Lung (tissue), 12 donors: Measurements from ENCODE around the gene ADCY2. TPM values are rescaled to one million over a fixed set of nuclear protein-coding genes. Genes with fewer than 3 reads are reported as not detected.

ENCODE experiments used
- ATAC-seq: fragments of 200-7000 bp; cut with Tn5 transposase; one replicate; pipeline ENCODE4 v1.9.1; 2020; ENCODE audit warnings: moderate number of reproducible peaks; ENCODE audit not compliant: insufficient read depth, low FRiP score
- DNase-seq, 3 donors: peaks; one replicate each; pipeline ENCODE4 v3.0.0-alpha.2; 2013 to 2017
- H3K27ac ChIP-seq, 2 donors: one replicate each; pipeline ENCODE4 v1.5.1; 2013; ENCODE audit warnings: mild to moderate bottlenecking in 2 of 2, moderate library complexity in 2 of 2, control low read depth in 1 of 2, inconsistent platforms in 1 of 2, low read depth in 1 of 2, low read length in 1 of 2
- H3K27me3 ChIP-seq, 3 donors: one replicate each; pipeline ENCODE4 v1.5.1; 2013; ENCODE audit warnings: low read length in 2 of 3; ENCODE audit not compliant: control insufficient read depth in 3 of 3, insufficient read depth in 3 of 3
- H3K36me3 ChIP-seq, 4 donors: one replicate each; pipeline ENCODE4 v1.5.1; 2013; ENCODE audit warnings: low read length in 4 of 4, mild to moderate bottlenecking in 1 of 4, moderate library complexity in 1 of 4; ENCODE audit not compliant: control insufficient read depth in 4 of 4, insufficient read depth in 4 of 4
- H3K4me1 ChIP-seq, 5 donors: one replicate each; pipeline ENCODE4 v1.5.1; 2013; ENCODE audit warnings: low read length in 5 of 5, mild to moderate bottlenecking in 2 of 5, moderate library complexity in 1 of 5; ENCODE audit not compliant: control insufficient read depth in 5 of 5, insufficient read depth in 5 of 5
- H3K4me3 ChIP-seq: one replicate; pipeline ENCODE4 v1.5.1; 2013; ENCODE audit warnings: mild to moderate bottlenecking, control low read depth, moderate library complexity
- H3K9ac ChIP-seq, 2 donors: one replicate each; pipeline ENCODE4 v1.5.1; 2013; ENCODE audit warnings: low read length in 2 of 2, control low read depth in 1 of 2; ENCODE audit not compliant: insufficient read depth in 1 of 2
- H3K9me3 ChIP-seq, 4 donors: one replicate each; pipeline ENCODE4 v1.5.1; 2013; ENCODE audit warnings: low read length in 3 of 4, mild to moderate bottlenecking in 1 of 4, moderate library complexity in 1 of 4; ENCODE audit not compliant: control insufficient read depth in 4 of 4, insufficient read depth in 3 of 4
- WGBS, 2 donors: extraction: QIAGEN DNeasy Blood & Tissue Kit; methylation state at CpG; one replicate each; pipeline ENCODE4 v1.1.7; 2013; 5-methylcytosine and 5-hydroxymethylcytosine counted together
- polyA plus RNA-seq, 2 donors: library from polyadenylated mRNA; stranded (reverse); fragments of 200-250 nt; gene quantifications; one replicate each; pipeline ENCODE4 v1.2.1, GENCODE V29; 2013
- total RNA-seq, 2 donors: library from RNA; depleted of rRNA in 1 of 2; stranded (reverse); fragments of >200 nt in 1 of 2; gene quantifications; one replicate each; pipeline ENCODE4 v1.2.1, GENCODE V29; 2014 to 2021
- TF ChIP-seq, protein P1 (sequence below): IDR thresholded peaks from 2 replicates; pipeline ENCODE4 v1.5.1; 2012; ENCODE audit warnings: mild to moderate bottlenecking; ENCODE audit errors: control extremely low read depth, extremely low read depth
- donor health status: control.
- donor health status: control.
- donor health status: Bipolar disorder and iron deficiency.
- donor health status: healthy.
- donor health status: DM: yes; HTN: yes; CAD: no.

Gene ADCY2
- total and polyA plus RNA-seq, 4 donors: 0.10 to 3.5 (median 0.84) TPM

DNA sequence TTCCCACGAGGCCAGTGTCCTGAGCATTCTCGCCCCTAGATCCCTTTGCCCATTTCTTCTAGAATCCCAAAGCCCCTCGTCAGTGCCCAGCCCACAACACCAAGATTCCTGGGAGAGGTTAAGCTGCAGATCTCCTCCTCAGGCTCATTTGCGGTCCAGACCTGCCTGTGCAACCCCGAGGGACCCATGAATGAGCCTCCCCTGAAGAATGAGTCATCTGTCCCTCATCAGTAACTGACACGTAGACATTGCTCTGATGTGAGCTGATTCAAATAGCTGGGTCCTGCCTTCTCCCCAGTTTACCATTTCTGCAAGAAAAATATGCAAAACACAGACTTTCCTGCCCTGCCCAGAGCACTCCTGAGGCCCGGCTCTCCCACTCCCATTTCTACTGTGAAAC, 92.8 kb downstream of the ADCY2 start:
- Histone ChIP-seq H3K4me1 (no peaks in the 10 kb centered on the region), H3K4me3 (no peak overlapping the region), H3K27ac (no peak overlapping the region), H3K27me3 (peaks cover 0 to 2% (median 0%) of the 10 kb centered on the region in 3 donors), H3K9ac (no peak overlapping the region), H3K9me3 (peaks cover 0 to under 1% (median 0%) of the 10 kb centered on the region in 4 donors), H3K36me3 (no peaks in the 10 kb centered on the region)
- WGBS, 2 donors: 84 to 86% methylated on average over 7 of the region's 7 CpGs
- TF ChIP-seq, protein P1, sequence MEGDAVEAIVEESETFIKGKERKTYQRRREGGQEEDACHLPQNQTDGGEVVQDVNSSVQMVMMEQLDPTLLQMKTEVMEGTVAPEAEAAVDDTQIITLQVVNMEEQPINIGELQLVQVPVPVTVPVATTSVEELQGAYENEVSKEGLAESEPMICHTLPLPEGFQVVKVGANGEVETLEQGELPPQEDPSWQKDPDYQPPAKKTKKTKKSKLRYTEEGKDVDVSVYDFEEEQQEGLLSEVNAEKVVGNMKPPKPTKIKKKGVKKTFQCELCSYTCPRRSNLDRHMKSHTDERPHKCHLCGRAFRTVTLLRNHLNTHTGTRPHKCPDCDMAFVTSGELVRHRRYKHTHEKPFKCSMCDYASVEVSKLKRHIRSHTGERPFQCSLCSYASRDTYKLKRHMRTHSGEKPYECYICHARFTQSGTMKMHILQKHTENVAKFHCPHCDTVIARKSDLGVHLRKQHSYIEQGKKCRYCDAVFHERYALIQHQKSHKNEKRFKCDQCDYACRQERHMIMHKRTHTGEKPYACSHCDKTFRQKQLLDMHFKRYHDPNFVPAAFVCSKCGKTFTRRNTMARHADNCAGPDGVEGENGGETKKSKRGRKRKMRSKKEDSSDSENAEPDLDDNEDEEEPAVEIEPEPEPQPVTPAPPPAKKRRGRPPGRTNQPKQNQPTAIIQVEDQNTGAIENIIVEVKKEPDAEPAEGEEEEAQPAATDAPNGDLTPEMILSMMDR: no peak
- ATAC-seq: no peak
- no peak for DNase-seq

DNA sequence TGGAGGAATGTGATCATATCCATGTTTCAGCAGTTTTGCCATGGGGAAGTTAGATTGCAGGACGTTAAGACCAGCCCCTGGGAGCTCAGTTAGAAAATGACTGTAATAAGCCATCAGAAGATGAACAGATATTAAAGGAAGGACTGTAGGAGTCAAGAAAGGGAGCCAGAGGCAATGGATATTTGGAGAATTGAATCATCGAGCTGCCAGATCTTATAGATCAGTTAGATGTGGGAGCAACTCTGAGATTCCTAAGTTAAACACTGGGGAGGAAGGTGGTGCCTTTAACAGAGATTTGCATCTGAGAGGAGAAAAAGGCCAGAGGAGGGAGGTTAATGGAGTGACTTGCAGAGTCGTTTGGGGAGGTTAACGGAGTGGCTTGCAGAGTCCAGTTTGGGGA, 96.4 kb downstream of the ADCY2 start:
- peaks cover 0 to 3% (median 0%) of the 10 kb centered on the region in 4 donors for H3K9me3 ChIP-seq
- H3K27me3 ChIP-seq: peaks cover 0 to 2% (median 0%) of the 10 kb centered on the region in 3 donors
- no peak for ATAC-seq

DNA sequence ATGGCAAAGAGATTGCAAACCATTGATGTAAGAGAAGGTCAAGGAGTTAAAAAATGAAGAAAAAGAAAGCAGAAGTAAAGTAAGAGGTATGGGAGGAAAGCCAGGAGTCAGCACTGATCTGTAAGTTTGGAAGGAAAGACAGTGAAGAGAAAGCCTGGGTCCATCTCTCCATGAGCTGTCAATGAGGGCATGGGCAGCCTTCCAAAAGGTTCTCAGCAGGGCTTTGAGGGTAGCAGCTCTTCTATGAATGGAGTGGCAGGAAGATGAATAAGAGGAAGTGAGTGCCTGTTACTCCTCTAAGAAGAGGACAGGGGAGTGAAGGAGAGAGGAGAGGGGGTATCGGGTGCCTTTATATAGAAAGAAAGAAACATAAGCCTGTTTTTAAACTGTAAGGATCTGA, 97.1 kb downstream of the ADCY2 start:
- DNase-seq: no peak

More for the DNA sequence above, 96.4 kb downstream of the ADCY2 start:
- Histone ChIP-seq H3K9ac (no peak overlapping the region), H3K36me3 (no peaks in the 10 kb centered on the region), H3K4me3 (no peak overlapping the region), H3K4me1 (peaks cover 0 to 1% (median 0%) of the 10 kb centered on the region in 5 donors), H3K27ac (no peak overlapping the region)
- TF ChIP-seq, protein P1: no peak
- WGBS, 2 donors: 73 to 74% methylated on average over 4 of the region's 4 CpGs
- DNase-seq: no peak

More for the DNA sequence above, 97.1 kb downstream of the ADCY2 start:
- Histone ChIP-seq H3K36me3 (no peaks in the 10 kb centered on the region), H3K9me3 (peaks cover 0 to 3% (median 0%) of the 10 kb centered on the region in 4 donors), H3K9ac (no peak overlapping the region), H3K4me3 (no peak overlapping the region), H3K4me1 (peaks cover 0 to 1% (median 0%) of the 10 kb centered on the region in 5 donors), H3K27me3 (peaks cover 0 to 2% (median 0%) of the 10 kb centered on the region in 3 donors), H3K27ac (no peak overlapping the region)
- ATAC-seq: no peak
- WGBS, 2 donors: 87 to 100% methylated on average over 1 of the region's 1 CpG
- TF ChIP-seq, protein P1: no peak
